Stimulated activated CD4-positive, alpha-beta T cell treated with anti-CD3 and anti-CD28 coated beads, Interleukin-2, amount 100 ng/mL, for 48 hours (primary cell): Measurements from ENCODE around the gene LRRC7.

ENCODE experiments used
- DNase-seq, 2 donors: peaks; one replicate each; pipeline ENCODE4 v3.0.0-alpha.2; 2020

The LRRC7 gene

GRCh38 chr1:70112838-70113237 lies 545.1 kb downstream of the LRRC7 start:
- DNase-seq, result no peak

GRCh38 chr1:70115315-70115714 lies 547.6 kb downstream of the LRRC7 start:
- no peak for DNase-seq

DNA sequence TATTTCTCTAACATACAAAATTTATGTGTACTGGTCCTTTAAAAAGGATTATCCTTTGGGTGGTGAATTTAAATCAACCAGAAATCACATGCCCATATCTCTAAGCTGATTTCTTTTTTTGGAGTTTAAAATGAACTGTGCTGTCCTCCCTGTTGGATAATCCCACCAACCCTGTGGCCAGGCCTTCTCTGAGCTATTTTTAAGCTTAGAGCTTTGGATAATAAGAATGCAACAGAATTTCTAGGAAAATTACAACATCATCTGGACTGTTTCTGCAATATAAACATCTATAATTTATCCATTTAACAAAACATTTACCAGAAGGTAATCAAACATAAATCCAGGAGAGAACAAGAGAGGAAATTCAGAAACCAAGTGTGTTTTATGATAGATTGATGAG lies 549.3 kb downstream of the LRRC7 start:
- DNase-seq, result no peak

GRCh38 chr1:70134148-70134547 lies 566.4 kb downstream of the LRRC7 start:
- DNase-seq, result no peak

DNA sequence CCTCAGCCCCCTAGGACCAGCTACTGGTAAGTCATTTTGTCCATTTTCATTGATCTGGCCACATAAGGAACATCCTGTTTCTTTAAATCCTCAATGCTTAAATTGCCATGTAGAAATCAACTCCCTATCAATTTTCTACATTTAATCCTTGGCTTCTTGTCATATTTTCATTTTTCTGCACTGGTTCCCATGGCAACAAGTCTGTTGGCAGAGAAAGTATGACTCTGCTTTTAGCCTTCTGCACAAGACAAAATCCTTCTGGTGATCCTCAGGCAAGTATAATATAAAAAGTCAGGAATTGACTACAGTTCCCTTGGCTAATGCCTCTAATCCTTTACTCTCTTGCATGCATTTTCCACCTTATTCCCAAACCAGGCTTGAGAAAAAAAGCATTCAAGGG lies 572.6 kb downstream of the LRRC7 start:
- DNase-seq, result no peak

DNA sequence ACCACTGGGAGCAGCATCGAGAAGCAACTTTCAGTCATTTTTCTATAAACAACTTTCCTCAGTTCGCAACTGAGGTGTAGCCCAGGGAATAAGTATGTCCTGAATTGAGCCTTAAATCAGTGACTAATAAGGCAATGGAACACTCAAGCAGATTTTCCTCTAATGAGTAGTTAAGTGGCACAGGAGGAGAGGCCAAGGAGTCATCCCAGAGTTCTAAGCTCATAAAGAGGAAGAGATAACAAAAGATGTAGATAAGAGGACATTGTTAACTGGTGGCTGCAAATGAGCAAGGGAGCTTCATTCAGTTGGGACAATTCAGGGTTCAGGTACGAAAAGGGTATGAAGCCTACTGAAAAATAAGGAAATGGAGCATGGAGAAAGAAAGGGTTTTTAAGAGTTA lies 573.2 kb downstream of the LRRC7 start:
- DNase-seq, result no peak

GRCh38 chr1:70142075-70142474 lies 574.4 kb downstream of the LRRC7 start:
- no peak for DNase-seq

DNA sequence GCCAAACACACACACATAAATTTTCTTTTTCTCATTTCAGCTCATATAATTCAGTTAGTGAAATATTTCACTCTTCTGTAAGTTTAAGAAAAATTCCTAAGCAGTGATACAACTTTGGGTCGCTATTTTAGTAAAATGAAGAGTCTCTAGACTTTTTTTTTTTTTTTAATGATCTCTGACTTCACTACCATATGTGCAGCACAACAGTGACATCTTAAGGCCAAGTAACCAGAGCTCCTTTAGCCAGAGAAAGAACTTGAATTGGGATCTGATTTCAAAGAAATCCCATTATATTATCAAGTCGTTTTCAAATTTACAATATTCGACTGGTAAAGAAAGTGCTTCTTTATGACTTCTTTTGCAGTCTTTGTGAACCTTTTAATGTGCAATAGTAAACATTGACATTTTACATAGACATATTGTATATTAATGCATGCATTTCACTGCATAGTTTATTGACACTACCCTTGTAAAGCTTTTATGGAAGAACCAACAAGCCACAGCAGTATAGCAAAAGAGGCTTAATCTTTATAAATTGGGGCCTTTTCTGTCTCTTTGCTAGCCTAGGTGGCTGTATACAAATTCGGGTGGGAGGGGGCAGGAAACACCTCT lies 575.4 kb downstream of the LRRC7 start:
- DNase-seq, result no peak

GRCh38 chr1:70146488-70146887 lies 578.8 kb downstream of the LRRC7 start:
- no peak for DNase-seq

- DNase-seq, result no peak
These were observed 582.7 kb downstream of the LRRC7 start for GRCh38 chr1:70150444-70150843.

GRCh38 chr1:70153739-70154138 lies 586.0 kb downstream of the LRRC7 start:
- DNase-seq, result no peak

DNA sequence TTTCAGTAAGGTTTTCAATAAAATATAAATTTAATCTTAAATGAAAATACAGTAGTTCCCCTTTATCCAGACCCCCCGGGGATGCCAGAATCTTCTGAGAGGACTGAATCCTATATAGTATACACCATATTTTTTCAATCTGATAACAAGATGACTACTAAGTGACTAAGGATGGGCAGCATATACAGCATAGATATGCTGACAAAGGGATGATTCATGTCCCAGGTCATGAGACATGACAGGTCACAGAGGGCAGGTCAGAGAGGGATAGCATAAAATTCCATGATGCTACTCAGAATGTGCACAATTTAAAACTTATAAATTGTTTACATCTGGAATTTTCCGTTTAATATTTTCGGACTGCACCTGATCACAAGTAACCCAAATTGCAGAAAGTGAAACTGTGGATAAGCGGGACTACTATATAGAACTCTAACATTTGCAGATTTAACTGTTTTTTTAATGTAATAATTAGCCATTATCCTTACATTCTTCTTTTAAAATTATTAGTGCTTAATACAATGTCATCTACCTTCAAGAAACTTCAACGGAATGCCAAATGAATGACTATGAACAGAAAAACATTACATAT lies 588.9 kb downstream of the LRRC7 start:
- no peak for DNase-seq

DNA sequence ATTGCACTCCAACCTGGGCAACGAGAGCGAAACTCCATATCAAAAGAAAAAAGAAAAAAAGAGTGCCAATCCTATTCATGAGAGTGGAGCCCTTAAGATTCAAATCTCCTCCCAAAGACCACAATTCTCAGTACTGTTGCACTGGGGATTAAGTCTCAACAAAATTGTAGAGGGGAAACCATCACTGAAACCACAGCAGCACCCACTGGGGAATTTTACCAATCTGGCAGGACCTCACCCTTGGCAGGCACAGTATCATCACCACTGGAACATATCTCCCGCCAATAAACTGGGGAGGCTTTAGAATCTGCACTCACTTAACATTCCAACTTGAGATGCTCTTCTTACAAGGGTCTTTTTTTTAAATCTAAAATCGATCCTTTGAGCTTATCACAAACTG lies 596.6 kb downstream of the LRRC7 start:
- no peak for DNase-seq

DNA sequence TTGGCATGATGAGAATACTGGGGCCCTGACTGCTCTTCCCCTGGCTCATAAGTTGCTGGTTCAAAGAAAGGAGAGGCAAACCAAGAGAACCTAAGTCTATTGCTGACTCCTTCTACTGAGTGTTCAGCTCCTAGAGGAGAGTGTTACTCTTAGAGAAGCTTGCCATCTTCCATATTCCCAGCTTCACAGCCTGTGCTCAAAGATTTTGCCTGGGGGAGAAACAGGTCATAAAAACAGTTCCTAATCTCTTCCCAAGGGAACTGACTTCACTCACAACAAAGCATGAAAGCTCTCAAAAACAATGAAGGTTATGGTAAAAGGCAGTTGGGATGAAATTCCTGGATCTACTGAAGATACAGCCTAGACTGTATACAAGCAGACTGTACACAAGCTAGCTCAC lies 600.6 kb downstream of the LRRC7 start:
- DNase-seq, result no peak

GRCh38 chr1:70169018-70169839 lies 601.5 kb downstream of the LRRC7 start:
- no peak for DNase-seq

DNA sequence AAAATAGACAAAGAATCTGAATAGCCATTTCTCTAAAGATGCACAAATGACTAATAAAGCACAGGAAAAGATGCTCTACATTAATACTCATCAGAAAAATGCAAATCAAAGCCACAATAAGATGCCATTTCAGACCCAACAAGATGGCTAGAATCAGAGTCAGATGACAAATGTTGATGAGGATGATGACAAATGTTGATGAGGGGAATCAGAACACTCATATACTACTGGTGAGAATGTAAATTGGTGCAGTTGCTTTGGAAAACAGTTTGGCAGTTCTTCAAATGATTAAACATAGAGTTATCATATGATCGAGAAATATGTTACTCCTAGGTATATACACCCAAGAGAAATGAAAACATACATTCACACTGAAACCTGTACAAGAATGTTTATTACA lies 603.8 kb downstream of the LRRC7 start:
- no peak for DNase-seq
